HuH-7.5 (cell line): ENCODE measurements around the gene DENND1A.

Experiments used
- DNase-seq: peaks from one replicate; pipeline ENCODE4 v3.0.0; 2011; ENCODE audit warnings: low spot score

The DENND1A gene

DNA sequence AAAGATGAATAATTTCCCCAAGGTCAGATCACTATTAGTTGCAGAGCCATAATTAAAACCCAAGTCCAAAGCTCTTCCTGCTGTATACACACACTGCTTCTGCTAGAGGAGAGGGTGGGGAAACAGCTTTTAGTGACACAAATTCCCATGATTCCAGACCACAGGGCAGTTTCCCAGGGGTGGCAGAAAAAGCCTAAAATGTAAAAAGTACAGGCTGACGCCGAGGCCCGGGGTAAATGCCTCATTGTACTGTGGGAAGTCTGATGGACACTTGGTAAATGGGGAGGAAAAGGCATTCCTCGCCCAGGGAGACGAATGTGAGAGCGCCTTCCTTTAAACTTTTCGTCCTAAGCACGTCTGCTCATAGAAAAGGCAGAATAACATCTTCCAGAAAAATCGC, 65.7 kb downstream of the DENND1A start:
- DNase-seq = no peak

DNA sequence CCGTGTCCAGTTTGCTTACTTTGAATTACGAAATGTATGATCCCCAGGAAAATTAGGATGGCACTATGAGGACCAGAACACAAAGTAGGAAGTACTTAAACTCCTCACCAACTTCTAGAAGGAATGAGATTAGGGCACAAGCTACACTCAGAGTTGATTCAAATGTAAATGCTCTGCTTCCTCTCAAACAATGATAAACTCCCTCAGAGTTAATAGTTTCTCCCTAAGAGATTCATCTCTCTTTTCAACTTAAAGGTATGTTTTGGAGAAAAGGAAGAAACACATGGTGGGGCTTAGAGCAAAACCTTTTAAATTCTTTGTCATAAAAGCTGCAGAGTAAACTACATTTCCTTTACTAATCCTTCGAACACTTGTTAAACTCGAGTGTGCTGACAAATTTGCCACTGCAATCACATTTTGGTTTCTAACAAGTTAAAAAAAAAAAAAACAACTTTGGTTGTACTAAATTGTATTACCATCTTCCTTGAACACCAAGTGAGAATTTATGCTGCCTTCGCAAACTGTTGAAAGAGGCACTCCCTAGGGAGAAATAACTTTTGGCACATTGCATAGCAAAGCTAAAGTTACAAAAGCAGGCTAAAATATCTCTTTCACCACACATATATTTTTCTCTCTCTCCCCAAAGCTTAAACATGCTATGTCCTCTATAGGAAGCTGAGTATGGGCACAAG, 66.6 kb downstream of the DENND1A start:
- no peak for DNase-seq

DNA sequence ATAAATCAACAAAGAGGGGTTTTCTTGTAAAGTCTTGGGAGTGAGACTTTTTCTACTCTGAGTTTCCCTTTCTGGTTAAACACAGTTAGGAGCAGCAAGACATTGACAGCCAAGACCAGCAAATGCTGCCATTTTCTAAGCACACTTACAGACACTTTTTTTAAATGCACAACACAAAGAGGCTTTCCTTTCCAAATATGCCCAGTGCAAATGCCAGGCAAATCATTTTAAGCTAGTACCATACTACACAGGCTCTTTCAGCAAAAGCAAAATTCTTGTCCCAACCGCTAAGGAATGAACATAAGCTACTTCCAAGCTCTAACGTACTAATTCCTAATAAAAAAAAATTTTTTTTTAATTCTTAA, 68.2 kb downstream of the DENND1A start:
- no peak for DNase-seq

DNA sequence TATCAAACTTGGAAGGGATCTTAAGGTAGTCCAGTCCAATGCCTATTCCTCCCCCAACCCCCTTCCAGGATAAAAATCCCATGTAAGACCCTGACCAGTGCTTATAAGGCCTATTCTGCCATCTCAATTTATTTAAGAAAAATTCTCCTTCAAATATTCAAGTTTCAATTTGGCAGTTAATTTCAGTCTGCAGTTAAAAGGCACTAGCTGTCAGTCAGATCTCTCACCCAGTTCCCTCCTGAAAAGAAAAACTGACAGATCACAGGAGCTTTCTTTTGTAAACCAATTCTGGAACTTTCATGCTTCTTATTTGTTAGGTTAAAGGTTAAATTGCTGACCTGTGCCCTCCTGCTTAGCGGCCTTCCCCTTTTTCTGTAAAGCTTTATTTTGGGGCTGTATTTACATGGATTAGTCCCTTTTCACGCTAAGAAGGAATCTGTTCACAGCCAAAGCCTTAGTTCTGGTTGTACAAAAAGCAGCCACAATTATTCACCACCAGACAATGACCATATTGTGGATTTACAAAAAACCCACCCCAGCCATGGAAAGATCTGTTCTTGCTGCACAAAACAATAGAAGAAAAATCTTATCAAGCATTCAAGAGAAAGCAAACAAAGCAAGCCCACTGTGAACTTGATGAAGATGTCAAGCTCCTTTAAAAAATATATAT, 68.7 kb downstream of the DENND1A start:
- DNase-seq = no peak

DNA sequence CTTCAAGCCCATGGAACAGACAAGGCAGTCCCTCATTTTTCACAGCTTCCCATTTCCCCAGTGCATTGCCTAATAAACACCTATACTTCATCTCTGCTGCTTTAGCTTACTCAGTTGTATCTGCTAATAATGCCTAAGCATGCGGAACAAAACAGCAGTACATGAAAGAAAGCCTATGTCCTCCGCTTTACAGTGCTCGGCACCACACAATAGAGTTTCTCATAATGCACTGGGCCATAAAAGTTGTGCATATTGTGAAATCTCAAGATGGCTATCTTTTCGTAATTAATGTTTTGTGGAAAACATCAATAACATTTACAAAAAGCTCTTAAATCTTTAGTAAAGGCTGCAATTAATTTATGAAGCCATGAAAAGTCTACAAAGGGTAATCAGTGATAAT, 69.3 kb downstream of the DENND1A start:
- no peak for DNase-seq

DNA sequence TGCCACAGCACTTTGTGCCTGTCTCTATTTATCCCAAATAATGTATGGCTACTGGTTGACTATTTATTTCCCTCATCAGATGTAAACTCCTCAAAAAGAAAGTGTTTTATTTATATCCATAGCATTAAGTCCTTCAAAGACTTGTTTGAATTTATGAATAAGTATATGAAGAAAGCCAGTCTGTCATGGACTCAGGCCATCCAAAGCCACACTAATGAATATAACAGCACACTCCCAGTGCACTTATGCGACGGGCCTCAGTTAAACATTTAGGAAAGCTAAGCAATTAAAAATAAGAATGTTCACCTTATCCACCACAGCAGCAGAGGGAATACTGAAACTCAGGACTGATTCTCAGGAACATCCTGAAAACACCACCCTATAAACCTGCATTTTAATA, 77.5 kb downstream of the DENND1A start:
- no peak for DNase-seq

DNA sequence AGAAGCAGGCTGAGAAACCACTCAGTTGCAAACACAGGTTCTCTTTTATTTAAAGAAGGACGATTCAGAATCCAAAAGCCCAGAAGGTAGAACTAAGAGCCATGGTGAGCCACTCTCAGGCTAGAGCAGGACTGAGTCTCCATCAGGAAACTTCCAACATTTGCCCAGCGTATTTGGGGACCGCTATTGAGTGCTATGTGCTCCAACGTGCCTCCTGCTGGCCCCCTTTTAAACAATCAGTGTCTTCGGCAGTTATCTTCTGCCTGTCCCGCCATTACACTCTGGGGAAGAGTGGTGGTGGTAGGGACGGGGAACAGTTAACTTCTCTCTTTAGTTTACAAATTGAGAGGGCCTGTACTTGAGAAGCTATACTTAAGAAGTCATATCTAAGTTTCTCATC, 78.1 kb downstream of the DENND1A start:
- DNase-seq = no peak

DNA sequence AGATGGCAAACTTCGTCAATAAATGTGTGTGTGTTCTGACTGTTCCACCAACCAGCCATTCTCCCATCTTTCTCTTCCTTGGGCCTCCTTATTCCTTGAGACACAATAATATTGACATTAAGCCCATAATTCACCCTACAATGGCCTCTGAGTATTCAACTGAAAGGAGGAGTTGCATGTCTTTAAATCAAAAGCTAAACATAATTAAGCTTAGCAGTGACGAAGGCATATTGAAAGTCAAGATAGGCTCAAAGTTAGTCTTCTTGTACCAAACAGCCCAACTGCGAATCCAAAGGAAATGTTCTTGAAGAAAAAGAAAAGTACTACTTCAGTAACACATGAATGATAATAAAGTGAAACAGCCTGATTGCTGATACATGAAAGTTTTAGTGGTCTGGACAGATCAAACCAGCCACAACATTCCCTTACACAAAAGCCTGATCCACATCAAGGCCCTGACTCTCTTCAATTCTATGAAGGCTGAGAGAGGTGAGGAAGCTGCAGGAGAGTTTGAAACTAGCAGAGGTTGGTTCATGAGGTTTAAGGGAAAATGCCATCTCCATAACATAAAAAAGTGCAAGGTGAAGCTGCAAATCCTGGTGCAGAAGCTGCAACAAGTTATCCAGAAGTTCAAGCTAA, 81.4 kb downstream of the DENND1A start:
- no peak for DNase-seq

DNA sequence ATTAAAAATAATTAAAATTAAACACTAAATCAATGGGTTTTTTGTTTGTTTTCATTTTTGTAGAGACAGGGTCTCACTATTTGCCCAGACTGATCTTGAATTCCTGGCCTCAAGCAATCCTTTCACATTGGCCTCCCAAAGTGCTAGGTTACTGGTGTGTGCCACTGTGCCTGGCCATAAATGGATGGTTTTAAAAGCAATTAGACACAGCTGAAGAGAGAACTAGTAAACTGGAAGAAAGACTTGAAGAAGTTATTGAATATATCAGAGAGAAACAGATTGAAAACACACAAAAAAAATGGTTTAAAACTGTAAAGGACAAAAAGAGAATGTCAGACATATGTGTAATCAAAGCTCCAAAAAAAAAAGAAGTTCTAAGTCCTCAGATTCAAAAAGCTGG, 83.0 kb downstream of the DENND1A start:
- no peak for DNase-seq

DNA sequence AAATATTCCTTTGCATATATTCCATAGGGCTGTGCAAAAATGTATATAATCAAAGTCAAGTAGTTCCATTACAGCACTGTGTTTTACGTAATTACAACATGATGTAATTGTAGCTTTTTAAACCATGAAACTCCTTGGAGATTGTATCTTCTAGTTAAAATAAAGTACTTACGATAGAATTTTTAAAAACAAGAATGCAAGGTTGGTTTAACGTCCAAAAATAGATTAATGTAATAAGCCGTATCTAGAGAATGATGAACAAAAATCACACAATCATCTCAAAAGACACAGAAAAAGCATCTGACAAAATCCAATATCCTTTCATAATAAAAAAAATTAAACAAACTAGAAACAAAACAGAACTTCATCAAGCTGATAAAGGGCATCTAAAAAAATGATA, 86.2 kb downstream of the DENND1A start:
- no peak for DNase-seq

DNA sequence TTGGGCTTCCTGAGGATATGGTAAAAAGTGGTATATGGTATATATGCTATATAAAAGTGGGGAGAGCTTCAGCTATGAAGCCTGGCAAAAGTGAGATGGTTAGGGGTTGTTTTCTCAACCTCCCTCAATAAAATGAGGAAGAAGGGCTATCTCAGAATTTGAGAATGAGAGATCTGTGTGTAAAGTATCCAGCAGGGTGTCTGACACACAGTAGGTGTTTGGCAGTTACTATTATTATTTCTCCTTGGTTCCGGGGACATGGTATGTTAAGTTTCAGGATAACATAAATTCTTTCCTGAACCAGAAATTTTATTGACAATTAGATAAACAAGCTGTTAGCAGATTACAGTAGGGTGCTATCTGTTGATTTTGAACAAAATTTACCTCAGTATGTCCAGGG, 94.1 kb downstream of the DENND1A start:
- DNase-seq = no peak

DNA sequence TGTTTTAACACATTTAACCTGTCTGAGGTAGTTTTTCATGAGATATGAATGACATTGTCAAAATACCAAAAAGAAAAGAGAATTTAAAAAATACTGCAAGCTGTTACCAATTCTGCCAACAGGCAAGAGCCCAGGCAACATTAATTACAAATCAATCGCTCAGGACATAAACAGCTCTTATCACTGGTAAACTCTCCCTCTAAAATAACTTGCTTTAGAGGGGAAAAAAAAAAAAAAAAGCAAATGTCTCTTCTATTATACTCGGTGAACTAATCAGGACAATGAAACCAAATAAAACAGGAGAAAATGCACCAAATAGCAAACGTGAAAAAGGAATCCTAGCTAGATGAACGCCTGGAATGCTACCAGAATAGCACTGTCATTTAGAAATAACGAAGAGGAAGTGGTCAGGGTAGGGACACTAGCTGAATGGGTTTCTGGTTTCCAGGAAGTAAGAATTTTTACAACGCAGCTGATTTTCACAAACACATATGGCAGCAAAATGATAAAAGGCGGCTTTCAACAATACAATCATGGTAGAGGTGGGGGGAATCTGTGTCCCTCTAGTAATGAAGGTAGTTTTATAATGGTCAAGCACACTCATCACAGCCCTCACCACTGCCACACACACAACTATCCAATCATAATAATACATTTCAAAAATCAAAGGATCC, 94.9 kb downstream of the DENND1A start:
- DNase-seq = no peak

DNA sequence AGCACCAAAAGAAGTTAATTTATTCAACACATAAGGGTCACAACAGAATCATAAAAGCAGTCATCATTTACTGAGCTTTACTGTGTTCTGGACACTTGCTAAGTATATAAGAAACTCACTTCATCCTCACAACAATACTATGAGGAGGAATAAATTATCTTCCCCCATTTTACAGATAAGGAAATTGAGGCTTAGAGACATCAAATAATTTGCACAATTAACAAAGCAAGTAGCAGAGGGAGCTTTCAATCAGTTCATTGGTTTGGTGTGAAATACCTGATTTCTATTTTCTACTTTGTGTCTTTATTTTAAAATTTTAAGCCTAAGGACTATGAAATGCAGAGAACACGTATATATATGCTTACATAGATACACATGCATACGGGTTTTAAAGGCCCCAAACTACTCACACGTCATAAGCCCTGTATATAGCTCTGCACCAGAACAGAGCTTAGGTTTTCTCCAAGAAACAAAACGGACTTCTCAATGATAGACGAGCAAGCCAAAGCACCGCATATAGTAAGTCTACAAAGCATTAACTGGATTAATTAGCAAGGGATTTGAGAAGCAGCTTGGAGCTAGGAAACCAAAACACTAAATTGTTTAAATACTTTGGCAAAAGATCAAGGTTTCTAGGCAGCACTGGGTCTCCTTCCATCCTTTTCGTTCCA, 95.6 kb downstream of the DENND1A start:
- no peak for DNase-seq

DNA sequence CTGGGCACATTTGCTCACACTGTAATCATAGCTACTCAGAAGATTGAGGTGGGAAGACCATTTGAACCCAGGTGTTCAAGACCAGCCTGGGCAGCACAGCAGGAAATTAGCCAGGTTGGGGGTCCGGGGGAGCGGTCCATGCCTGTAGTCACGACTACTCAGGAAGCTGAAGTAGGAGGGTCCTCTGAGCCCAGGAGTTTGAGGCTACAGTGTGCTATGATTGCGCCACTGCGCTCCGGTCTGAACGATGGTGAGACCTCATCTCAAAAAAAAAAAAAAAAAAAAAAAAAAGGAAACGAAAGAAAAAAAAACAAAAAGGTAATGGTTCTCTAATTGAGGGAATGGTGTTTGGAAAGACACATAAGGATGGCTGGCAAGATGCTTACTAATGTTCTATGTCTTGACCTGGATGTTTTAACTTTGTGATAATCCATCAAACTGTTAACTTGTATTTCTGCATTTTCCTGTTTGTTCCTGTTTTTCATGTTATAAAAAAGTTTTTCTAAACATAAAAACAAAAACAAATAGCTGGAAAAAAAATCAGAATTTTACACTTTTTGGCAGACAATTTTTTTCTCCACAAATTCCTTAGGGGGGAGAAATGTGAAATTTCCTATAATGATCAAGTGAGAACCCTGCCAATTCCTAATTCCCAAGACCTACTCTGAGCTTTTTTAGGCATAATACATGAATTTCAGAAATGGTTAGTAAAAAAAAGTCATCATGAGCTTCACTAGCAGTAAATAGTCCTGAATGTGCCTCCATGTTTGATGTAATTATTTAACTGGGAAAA, 96.9 kb downstream of the DENND1A start:
- no peak for DNase-seq

DNA sequence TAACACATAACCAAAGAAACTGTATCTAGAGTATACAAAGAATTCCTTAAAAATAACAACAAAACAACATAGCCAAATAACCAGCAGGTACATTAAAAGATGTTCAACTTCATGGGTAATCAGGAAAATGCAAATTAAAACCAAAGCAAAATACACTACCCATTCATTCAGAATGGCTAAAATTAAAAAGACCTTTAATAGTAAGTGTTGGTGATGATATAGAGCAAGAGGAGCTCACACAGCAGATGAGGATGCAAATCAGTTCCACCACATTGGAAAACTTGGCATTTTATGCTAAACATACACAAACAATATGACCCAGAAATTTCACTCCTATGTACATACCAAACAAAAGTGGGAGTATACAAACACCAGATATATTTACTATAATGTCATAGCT, 97.8 kb downstream of the DENND1A start:
- no peak for DNase-seq

DNA sequence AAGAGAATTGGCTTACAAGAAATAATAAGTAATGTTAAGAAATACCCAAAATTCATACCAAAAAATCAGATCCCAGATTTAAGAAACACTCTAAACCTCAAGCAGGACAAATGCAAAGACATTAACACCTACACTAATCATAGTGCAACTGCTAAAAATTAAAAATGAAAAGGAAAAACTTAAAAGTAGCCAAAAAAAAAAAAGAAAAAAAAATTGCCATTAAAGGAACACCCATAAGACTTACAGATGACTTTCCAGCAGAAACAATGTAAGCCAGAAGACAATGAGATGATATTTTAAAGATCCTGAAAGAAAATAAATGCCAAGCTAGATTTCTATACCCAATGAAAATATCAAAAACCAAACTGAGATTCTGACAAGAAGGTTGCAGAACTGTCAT, 101.5 kb downstream of the DENND1A start:
- DNase-seq = no peak

DNA sequence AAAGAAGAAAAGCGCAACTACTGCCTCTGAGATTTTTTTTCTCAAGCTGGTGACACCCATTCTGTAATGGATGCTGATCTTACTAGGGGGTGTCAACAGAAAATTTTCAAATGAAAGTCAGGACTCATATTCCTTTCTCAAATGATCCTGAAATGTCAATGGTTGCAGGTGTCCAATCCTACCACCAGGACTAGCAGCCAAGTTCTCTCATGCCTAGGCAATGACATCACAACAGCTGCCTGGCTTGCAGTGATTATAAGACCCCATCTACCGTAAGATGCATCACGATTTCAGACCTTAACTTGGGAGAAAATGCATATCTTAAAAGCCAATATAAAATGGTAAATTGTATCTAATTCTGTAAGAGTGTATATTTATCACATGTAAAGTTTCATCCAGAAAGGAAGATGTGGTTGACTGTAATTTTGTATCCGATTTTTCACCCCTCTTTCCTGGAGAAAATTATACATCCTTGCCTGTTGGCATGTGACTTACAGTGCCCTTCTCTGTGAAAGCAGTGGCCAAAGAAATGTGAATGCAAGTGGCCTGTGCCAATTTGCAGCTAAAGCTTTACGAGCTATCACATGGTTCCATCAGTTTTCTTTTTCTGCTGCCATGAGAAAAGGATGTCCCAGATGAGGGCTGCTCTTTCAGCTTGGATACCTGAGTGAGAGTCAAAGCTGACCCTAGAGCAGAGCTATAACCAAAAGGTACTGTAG, 104.4 kb downstream of the DENND1A start:
- no peak for DNase-seq

DNA sequence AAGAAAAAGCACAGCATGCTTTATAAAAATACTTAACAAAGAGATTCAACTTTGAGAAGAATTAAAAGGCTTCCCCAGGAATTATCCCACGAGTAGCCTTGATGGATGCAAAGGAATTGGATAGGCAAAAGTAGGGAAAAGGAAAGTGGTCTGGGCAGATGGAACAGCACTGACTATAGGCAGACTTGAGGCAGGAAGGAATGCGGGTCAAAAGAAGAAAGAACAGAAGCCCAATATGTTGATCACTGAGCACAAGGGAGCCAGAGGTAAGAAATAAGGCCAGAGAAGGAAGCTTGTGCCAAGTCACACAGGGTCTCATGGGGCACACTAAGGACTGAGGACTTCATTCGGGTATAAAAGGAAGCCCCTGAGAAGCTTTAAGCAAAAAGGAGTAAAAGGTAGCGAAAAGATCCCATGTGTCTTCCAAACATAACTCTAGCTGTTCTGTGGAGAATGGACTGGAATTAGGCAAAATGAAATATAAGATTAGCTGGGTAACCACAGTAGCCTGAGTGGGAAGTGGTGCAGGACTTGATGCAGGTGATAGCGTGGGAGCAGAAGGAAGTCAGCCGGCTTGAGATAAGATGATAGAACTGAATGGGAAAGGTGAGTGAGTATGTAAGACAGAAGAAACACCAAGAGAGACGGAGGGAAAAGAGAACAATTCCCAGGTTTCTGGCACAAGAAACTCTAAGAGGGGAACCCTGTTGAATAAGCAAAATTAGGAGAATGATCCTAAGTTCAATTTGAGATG, 106.6 kb downstream of the DENND1A start:
- no peak for DNase-seq

DNA sequence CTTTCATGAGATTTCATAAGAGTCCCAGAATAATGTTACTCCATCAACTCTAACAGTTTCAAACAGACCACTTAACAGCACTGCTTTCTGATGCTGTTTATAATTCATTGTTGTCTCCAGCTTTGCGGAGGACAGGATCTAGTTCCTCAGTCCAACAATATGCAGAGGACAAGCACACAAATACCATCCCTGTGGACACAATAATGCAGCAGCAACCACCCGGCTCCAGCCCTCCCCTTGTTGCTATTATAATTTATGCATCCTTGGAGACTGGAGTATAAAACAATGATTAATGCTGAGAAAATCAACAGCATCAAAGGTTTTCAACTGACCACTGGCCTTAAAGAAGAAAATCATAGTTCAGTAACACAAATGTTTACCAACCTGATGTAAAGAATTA, 108.3 kb downstream of the DENND1A start:
- DNase-seq = no peak

DNA sequence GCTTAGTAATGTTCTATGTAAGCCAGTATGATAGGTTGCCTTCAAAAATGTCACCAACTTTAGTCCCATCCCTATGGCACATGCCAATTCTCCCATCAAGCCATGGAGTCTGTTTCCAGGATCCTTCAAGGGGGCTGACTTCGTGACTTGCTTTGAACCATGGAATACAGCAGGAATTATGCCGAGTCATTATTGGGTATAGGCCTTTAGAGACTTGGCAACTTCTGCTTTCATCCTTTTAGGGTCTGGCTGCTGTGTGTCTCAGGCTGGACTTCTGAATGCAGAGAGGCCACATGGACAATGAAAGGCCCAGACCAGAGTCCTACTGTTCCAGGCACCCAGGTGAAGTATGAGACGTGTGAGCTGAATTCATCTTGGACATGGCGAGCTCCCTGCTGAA, 109.8 kb downstream of the DENND1A start:
- no peak for DNase-seq
